GM12878 (cell line): Measurements from ENCODE around the gene WDR91. TPM values are rescaled to one million over a fixed set of nuclear protein-coding genes. Genes with fewer than 3 reads are reported as not detected.

Experiments used
- ATAC-seq: fragments of 200-7000 bp; cut with Tn5 transposase; 3 replicates; pipeline ENCODE4 v1.9.1; 2020; ENCODE audit warnings: mild to moderate bottlenecking, moderate library complexity
- BruUV-seq: library from RNA; stranded (reverse); fragments of 400-500 nt; replicated peaks from 2 replicates; lab custom pipeline; 2021; lab: Mats Ljungman, UMichigan
- CTCF ChIA-PET: fragments of 300-600 bp; sonication (Branson Sonifier 250); formaldehyde crosslinking; extraction: SDS; loops from one replicate; lab custom pipeline; 2021; ENCODE audit warnings: inconsistent platforms; lab: Yijun Ruan, JAX
- POLR2A ChIA-PET: fragments of 350-600 bp; formaldehyde crosslinking; extraction: SDS; loops from one replicate; lab custom pipeline; 2021; ENCODE audit warnings: inconsistent platforms; lab: Charles Lee
- RAD21 ChIA-PET: fragments of 300-600 bp; sonication (Branson Sonifier 250); formaldehyde crosslinking; loops from one replicate; lab custom pipeline; 2023; ENCODE audit warnings: antibody characterized with exemption; ENCODE audit not compliant: unreplicated experiment; lab: Charles Lee
- SMC1A ChIA-PET: fragments of 300-600 bp; sonication (Branson Sonifier 250); formaldehyde crosslinking; loops from one replicate; lab custom pipeline; 2023; ENCODE audit not compliant: unreplicated experiment, uncharacterized antibody; lab: Charles Lee
- DNase-seq: peaks from one replicate; pipeline ENCODE4 v3.0.0-alpha.2; 2011; ENCODE audit warnings: low read depth, low spot score
- FAIRE-seq: peaks from 3 replicates; lab custom pipeline; 2011; peaks lifted over from hg19 to GRCh38; lab: Jason Lieb, UNC
- H2AFZ ChIP-seq: 2 replicates; pipeline ENCODE4 v1.6.0; 2011; ENCODE audit warnings: low read depth, low read length, control low read depth; ENCODE audit not compliant: control insufficient read depth
- H3K27ac ChIP-seq: 2 replicates; pipeline ENCODE4 v1.5.1; 2011; ENCODE audit warnings: control low read depth; ENCODE audit not compliant: control insufficient read depth, insufficient read depth
- H3K27me3 ChIP-seq, 2 experiments: replicated peaks in 1 of 2; 2 replicates each; pipeline versions ENCODE4 v1.6.0 to v1.6.1; 2011; ENCODE audit warnings: low read length in 1 of 2; ENCODE audit not compliant: control insufficient read depth in 2 of 2, insufficient read depth in 2 of 2
- H3K36me3 ChIP-seq, 2 experiments: 2 replicates each; pipeline ENCODE4 v1.5.1; 2011; ENCODE audit warnings: low read length in 1 of 2; ENCODE audit not compliant: control insufficient read depth in 2 of 2, insufficient read depth in 2 of 2
- H3K4me1 ChIP-seq: 2 replicates; pipeline ENCODE4 v1.6.1; 2011; ENCODE audit warnings: mild to moderate bottlenecking, low read length, moderate library complexity, mixed read lengths; ENCODE audit not compliant: control insufficient read depth, insufficient read depth
- H3K4me2 ChIP-seq: 2 replicates; pipeline ENCODE4 v1.6.0; 2011; ENCODE audit warnings: control low read depth; ENCODE audit not compliant: control insufficient read depth, insufficient read depth
- H3K4me3 ChIP-seq: fragments of 200-600 bp; sonication (generic); 2 replicates; pipeline ENCODE4 v1.5.1; 2016
- H3K79me2 ChIP-seq: 2 replicates; pipeline ENCODE4 v1.6.0; 2011; ENCODE audit warnings: low read length; ENCODE audit not compliant: control insufficient read depth, insufficient read depth
- H3K9ac ChIP-seq: 2 replicates; pipeline ENCODE4 v1.8.0; 2011; ENCODE audit warnings: low read length, control low read depth, mixed read lengths; ENCODE audit not compliant: control insufficient read depth, insufficient read depth
- H3K9me3 ChIP-seq: replicated peaks from 3 replicates; pipeline ENCODE4 v1.5.1; 2011; ENCODE audit warnings: mild to moderate bottlenecking, low read length; ENCODE audit not compliant: control insufficient read depth, insufficient read depth
- H4K20me1 ChIP-seq: 2 replicates; pipeline ENCODE4 v1.6.0; 2011; ENCODE audit not compliant: control insufficient read depth, insufficient read depth
- PAX8 ChIP-seq: fragments of 450-650 bp; IDR thresholded peaks from 2 replicates; pipeline ENCODE4 v1.6.1; 2017; ENCODE audit warnings: mild to moderate bottlenecking, moderate library complexity
- PBX3 ChIP-seq: IDR thresholded peaks from 2 replicates; pipeline ENCODE4 v1.6.1; 2011; ENCODE audit warnings: mild to moderate bottlenecking, low read depth, low read length, moderate library complexity; ENCODE audit not compliant: insufficient replicate concordance
- PKNOX1 ChIP-seq: fragments of 450-650 bp; IDR thresholded peaks from 2 replicates; pipeline ENCODE4 v1.6.1; 2016; ENCODE audit warnings: mild to moderate bottlenecking
- POLR2A ChIP-seq: IDR thresholded peaks from 2 replicates; pipeline ENCODE4 v1.6.1; 2011; ENCODE audit warnings: low read depth, mild to moderate bottlenecking, low read length
- POLR2AphosphoS5 ChIP-seq: IDR thresholded peaks from 2 replicates; pipeline ENCODE4 v1.6.1; 2011; ENCODE audit warnings: mild to moderate bottlenecking, low read length, inconsistent platforms
- WGBS: methylation state at CpG from one replicate; pipeline ENCODE4 v1.1.6; 2016; ENCODE audit warnings: low lambda C conversion rate; ENCODE audit not compliant: insufficient replicate concordance, insufficient coverage; ENCODE audit errors: missing lambda C conversion rate; 5-methylcytosine and 5-hydroxymethylcytosine counted together
- in situ Hi-C: fragments of 300-500 bp; cut with MboI; formaldehyde crosslinking; loops from 9 replicates; pipeline ENCODE4 v1.14.3; 2018; ENCODE audit warnings: mixed read lengths
- intact Hi-C: fragments of 100-400 bp; cut with micrococcal nuclease; formaldehyde crosslinking; loops from one replicate; pipeline ENCODE4 v1.14.2; 2022; ENCODE audit not compliant: unreplicated experiment
- polyA plus RNA-seq, 11 experiments: library from polyadenylated mRNA; depleted of rRNA in 4 of 11; unstranded in 6 of 11; stranded (reverse) in 5 of 11; fragments of >200 nt; fragmentation: Nextera tagmentation in 4 of 11; fragmentation: Illumina TruSeq in 1 of 11; extraction: Ambion mirVana in 4 of 11; extraction: Trizol in 1 of 11; gene quantifications; 1 replicate in 1 of 11; 2 replicates in 10 of 11; pipeline versions ENCODE4 v1.2.1 to v1.2.3, GENCODE V29; 2011 to 2016; ENCODE audit warnings: inconsistent platforms in 2 of 11, missing spikeins in 2 of 11, low read depth in 1 of 11
- total RNA-seq, 4 experiments: library from RNA; depleted of rRNA in 3 of 4; stranded (reverse); fragments of >200 nt in 3 of 4; fragmentation: Illumina TruSeq in 1 of 4; extraction: Trizol in 1 of 4; gene quantifications; 2 replicates each; pipeline versions ENCODE4 v1.2.1 to v1.2.3, GENCODE V29; 2013 to 2021

WDR91 gene
- total and polyA plus RNA-seq, 10 of the 15 experiments (the other 5 are each of a cell fraction or from before 2014, with no cell fraction given), result 7.6 to 83.3 (median 16.5) TPM

GRCh38 chr7:135168001-135168400, 43.3 kb downstream of the WDR91 start:
- peak; percentile 82 for TF ChIP-seq PKNOX1
- TF ChIP-seq PBX3, result peak; percentile 64
- TF ChIP-seq PAX8, result no peak
- TF ChIP-seq POLR2A, result peak; percentile 9; the same call in 1 of the 2 replicates
- TF ChIP-seq POLR2AphosphoS5, result 0 out of 2 replicates have a peak, but pooled peaks have one; percentile 9
- H3K9me3 ChIP-seq, result no peaks in the 10 kb centered on the region; the same call in 1 of the 3 replicates
- H2AFZ ChIP-seq, result no peak overlapping the region
- H3K4me2 ChIP-seq, result peak overlapping the region; percentile 99
- no TSS peak for BruUV-seq
- peaks cover 24% of the 10 kb centered on the region for H3K4me1 ChIP-seq
- intact Hi-C loops (no loop called here), in situ Hi-C loops (loop anchor here (5.0 to 10.0 kb wide), 2 partner anchors 176 to 523 kb away; partner anchors contain the start of gene BPGM)
- ChIA-PET SMC1A (interaction anchor here (2.2 to 13.1 kb wide), 5 partner anchors 10 to 215 kb away, joined by 6 to 158 read pairs (median 59); partner anchors contain the start of genes AGBL3 and TMEM140), CTCF (interaction anchor here (1.0 to 12.2 kb wide), 6 partner anchors 11 to 214 kb away, joined by 3 to 157 read pairs (median 98); partner anchors contain the start of genes AGBL3, TMEM140 and WDR91), RAD21 (interaction anchor here (0.6 to 11.6 kb wide), 12 partner anchors 7 to 725 kb away, joined by 3 to 151 read pairs (median 13); partner anchors contain the start of genes AGBL3, TMEM140 and WDR91), POLR2A (interaction anchor here (0.9 to 15.9 kb wide), 3 partner anchors 19 to 26 kb away, joined by 3 to 169 read pairs (median 155); partner anchors contain the start of gene TMEM140)
- H3K79me2 ChIP-seq, result peaks cover 58% of the 10 kb centered on the region
- H4K20me1 ChIP-seq, result no peaks in the 10 kb centered on the region; the same call in 1 of the 2 replicates
- peaks cover 35 to 38% of the 10 kb centered on the region in 2 experiments for H3K36me3 ChIP-seq
- peak overlapping the region; percentile 96; the same call in 1 of the 2 replicates for H3K27ac ChIP-seq
- H3K27me3 ChIP-seq, result no peaks in the 10 kb centered on the region
- FAIRE-seq (no peak), DNase-seq (no peak), ATAC-seq (no peak)
- WGBS, result 94% methylated on average over 4 of the region's 9 CpGs
- peak overlapping the region; percentile 73; the same call in 1 of the 2 replicates for H3K9ac ChIP-seq
- peak overlapping the region; percentile 84 for H3K4me3 ChIP-seq
